ENCODE data around the gene JAM3. TPM values are rescaled to one million over a fixed set of nuclear protein-coding genes. Genes with fewer than 3 reads are reported as not detected.

JAM3 gene
- 41.2 and 49.5 TPM in 2 replicates for total RNA-seq (2014; rRNA removed; shearing (Covaris generic))
- polyA plus RNA-seq (2015; cell fraction: cytosol; rRNA removed): 46.8 and 54.7 TPM in 2 replicates
- polyA plus RNA-seq (2015; cell fraction: nucleus; rRNA removed): 47.4 and 51.2 TPM in 2 replicates

DNA sequence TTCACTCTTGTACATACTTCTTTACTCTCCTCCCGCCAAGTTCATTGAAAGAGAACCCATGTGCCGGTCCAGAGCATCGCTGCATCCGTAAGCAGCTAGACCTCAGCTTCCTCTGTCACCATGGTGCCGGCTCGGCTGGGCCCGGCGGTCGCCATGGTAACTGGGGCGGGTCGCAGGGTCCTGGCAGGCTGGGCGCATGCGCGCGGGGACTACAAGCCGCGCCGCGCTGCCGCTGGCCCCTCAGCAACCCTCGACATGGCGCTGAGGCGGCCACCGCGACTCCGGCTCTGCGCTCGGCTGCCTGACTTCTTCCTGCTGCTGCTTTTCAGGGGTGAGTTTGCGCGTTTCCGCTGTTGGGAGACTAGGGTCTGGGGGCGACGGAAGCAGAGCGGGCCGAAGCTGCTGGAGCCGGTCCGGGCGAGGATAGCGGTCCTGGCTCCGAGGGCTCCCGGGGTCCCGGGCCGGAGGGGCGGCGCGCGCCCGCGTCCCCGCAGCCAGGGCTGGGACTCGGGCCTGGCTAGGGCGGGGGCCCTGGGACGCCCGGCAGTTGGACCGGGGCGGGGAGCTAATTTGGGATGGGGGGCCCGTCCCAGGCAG lies at the start of gene JAM3:
Gene JAM3, plus strand, starts transcription at position 244 of the 597 bp plus-strand sequence. Its CDS starts 12 bp downstream, at position 256.
- DNase-seq (ENCODE audit: low read depth): peak; percentile 90

DNA sequence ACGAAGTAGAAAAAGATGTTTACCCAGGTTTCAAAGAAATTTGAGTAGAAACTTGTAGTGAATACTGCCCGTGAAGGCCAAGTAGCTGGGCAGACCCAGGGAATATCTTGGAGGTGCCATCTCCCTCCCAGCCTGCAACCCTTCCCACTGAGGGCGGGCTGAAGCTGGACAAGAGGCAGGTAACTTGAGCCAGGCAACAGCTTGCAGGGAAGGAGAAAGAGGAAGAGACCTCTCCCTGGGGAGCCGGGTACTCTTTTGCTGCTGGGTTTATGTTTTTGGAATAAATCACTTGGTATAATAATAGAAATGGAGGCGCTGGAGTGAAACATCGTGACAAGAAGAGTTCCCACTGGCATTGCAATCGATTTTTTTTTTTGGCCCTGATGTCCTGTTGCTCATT lies 49.4 kb upstream of the JAM3 start:
- no peak for DNase-seq (ENCODE audit: low read depth)

DNA sequence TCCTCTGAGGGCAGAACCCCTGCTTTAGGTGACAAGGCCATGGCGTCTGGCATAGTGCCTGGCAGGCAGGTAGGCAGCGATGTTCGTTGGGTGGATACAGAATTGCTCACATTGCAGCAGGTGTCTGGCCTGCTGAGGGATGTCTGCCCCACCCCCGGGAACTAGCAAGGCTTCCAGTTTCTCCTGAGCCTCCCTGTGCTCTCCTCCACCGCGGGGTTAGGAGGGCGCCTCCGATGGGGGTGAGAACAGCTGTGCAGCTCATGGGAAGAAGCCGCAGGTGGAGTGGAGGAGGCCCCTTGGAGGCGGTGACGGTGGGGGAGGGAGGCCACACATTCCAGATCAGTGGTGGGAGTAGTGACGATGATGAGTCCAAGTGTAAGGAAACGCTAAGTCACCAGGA lies 48.3 kb upstream of the JAM3 start:
- DNase-seq (ENCODE audit: low read depth): no peak

DNA sequence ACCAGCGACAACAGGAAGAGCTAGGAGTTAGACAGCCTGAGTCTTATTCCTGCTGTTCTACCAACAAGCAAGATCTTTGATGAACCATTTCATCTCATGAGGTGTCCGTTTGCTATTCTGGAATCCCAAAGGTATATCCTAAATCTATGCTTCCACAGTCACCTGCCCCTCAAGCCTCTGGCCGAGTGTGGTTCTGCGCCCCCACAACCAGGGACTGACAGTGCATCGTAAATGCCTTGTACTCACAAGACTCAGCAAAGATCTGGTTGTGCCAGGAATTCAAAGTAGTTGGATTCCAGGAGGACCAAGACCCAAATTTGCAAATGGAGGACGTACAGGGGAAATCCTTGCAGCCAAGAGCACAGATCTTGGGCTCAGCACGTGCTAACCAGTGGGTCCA lies 47.5 kb upstream of the JAM3 start:
- DNase-seq (ENCODE audit: low read depth): no peak

DNA sequence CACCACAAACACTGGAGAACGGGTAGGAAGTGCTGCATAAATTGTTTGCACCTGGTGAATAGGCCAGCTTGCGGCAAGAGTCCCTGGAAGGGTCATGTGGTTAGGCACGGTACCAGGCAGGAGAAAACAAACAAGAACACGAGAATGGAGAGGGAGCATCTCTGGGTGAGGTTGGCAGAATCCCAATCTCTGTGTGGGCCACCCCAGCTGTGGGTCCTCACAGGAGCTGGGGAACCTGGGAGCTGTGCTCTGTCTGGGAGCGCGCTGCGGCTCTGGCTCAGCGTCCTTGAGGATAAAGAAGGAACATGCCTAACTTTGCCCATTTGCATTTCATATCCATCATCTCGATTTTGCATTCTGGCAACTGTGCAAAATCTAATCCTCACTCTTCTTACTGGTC lies 46.1 kb upstream of the JAM3 start:
- DNase-seq (ENCODE audit: low read depth): no peak

DNA sequence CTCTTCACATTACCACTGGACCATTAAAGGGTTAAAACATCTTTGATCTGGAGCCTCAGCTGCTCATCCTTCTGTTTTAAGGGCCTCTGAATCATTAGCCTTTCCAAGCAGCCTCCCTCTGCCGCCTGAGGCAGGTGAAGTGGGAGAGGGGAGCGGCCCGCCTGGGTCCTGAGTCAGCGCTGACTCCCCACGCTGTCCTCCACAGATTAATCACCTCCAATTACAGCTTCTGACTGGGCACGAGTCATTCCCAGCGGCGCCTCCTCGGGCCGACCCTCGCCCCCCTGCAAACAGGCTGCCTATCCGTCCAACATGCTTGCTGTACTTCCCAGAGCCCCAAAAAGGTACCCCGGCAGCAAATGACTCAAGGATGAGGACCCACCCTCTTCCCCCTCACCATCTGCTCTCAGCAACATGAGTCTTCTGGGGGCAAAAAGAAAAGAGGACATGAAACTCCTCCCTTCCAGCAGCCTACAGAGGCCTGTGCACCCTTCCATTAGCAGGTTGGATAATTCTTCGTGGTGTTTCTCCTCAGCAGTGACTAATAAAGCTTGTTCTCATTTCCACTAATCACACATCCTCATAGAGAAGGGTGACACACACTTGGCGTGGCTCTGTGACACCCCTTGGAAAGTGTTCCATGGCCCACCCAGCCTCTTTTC lies 44.3 kb upstream of the JAM3 start:
- DNase-seq (ENCODE audit: low read depth): peak; percentile 87

DNA sequence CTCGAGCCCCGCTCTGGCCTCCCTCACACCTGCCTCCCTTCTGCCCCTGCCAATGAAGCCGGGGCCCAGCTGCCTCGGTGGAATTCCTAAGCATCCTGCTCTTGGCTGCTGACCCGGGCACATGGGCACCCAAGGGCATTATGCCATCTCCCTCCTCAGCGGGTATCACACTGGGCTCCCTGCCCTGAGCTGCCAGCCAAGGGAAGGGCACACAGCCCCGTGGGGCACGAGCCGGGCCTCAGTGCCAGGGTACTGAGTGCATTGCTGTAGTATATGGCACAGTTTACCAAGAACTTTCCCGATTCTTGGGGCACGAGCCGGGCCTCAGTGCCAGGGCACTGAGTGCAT lies 43.8 kb upstream of the JAM3 start:
- no peak for DNase-seq (ENCODE audit: low read depth)

DNA sequence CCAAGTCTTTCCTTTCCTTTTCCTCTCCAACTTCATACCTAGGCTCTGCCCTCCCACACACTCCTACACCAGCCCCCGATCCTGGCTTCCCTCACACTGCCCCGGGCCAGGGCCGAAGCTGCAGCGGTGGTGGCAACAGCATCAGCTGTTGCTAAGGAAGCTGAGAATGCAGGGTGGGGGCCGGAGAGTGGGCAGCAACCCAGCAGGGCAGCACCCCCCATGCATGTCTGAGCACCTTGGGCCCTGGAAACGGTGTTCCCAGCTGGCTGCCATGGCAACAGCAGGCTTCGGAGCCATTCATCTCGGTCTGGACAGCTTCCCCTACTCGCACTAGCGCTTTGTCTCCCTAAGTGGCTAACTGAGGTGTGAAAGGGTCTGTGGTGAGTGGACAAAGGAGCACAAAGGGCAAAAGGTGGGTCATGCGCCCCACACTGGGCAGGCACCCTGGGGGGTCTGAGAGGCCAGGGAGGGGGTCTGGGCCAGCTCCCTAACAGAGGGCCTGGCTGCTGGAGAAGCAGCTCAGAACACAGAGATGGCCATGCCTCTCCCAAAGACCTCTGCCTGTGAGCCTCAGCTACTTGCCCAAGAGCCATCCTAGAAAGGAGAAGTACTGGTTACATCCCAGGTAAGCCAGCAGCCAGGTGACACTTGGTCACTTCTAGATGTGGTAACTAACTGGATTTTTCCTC lies 42.1 kb upstream of the JAM3 start:
- DNase-seq (ENCODE audit: low read depth): no peak

DNA sequence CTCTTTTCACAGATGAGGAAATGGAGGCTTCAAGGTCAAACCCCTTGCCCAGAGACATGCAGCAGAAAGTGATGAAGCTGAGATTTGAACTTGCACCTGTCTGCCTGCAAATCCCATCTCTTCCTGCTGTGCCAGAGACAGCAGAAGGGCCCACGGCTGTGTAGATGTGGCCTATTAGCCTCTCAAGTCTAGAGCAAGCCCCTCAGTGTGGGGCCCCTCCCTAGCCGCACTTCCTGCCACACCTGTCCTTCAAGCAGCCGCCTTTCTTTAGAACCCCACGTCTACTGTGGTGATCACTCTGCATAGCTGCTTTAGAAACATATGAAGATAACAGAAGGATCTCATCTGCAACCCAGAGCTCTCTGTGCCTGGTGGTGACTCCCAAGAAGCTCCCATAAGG lies 41.2 kb upstream of the JAM3 start:
- DNase-seq (ENCODE audit: low read depth): no peak

DNA sequence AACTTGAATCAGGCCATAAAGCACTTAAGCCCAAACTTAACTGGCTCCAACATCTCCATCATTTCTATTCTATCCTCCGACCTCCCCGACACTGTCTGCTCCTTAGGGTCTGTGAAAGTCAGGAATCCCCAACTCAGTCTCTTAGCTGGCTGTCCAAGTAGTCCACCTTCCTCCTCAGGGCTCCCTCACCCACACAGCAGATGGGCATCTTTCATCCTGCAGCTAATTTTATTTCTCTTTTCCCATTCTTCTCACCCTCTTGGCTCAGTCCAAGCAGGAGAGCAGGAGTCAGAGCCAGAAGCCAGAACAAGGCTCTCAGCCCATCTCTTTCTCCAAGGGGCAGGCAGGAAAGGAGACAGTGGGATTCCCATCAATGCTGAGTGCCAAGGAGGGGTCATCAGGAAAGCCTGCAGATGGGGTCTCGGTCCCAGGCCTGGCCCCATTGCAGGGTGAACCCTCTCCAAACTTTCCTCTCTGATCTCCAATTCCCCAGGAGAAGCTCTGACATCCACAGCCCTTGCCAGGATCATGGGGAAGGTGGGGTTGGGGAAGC lies 40.4 kb upstream of the JAM3 start:
- no peak for DNase-seq (ENCODE audit: low read depth)

DNA sequence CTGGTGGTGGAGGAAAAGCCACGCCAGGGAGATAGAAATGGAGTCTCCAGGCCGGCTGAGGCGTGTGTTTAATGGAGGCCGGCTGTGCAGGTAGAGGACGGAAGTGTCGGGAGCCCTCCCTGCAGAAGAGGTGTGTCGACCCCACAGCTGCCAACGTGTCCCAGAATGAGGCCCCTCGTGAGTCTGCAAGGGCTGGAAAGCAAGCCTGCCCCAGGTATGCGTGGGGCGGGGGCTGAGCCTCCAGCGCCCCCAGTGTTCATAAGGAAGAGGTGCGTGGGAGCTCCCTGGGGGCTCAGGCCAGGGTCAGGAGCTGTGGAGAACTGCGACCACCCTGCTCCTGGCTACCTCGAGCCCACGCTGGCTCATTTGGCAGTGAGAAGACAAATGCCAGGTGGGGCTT lies 38.0 kb upstream of the JAM3 start:
- DNase-seq (ENCODE audit: low read depth): no peak

DNA sequence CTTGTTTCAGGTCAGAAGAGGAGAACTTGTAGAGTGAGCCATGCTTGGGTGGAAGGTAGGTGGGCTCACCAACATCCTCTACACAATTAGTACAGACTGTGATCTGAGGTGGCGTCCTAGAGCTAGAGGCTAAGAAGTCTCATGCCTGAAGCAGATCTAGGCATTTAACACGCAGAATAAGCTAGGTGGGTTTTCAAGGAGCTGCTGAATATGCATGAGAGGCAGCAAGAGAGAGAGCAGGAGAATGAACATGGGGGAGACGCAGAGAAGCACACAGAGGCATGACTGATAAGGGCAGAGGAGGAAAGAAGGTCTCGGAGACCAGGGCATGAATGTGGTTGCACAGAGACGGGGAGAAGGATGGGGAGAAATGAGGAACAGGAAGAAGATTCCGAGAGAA lies 36.8 kb upstream of the JAM3 start:
- no peak for DNase-seq (ENCODE audit: low read depth)

DNA sequence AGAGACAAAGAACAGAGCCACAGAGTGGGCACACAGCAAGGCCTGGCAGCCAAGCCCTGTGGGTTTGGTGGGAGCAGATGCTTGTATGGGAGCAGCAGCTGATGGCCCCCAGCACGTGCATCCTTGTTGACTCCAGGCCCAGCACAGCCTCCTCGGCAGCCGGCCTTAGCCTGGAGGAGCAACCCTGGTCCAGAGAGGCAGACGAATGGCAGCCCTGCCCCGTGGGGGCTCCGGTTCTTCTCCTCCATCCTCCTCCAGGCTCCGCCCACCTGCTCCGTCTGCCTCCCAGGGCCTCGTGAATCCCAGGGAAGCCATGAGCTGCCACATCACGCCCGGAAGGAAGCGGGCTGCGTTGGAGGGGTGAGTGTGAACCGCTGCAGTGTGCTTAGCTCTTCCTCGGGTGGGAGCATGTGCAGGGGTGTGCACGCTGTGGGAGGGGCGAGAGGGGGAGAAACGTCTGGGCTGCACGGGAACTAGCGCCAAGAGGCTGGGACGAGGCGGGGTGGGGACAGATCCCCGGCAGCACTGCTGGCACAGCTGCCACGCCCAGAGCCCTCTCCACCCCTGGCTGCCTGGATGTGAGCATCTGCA lies 36.3 kb upstream of the JAM3 start:
- DNase-seq (ENCODE audit: low read depth): no peak

DNA sequence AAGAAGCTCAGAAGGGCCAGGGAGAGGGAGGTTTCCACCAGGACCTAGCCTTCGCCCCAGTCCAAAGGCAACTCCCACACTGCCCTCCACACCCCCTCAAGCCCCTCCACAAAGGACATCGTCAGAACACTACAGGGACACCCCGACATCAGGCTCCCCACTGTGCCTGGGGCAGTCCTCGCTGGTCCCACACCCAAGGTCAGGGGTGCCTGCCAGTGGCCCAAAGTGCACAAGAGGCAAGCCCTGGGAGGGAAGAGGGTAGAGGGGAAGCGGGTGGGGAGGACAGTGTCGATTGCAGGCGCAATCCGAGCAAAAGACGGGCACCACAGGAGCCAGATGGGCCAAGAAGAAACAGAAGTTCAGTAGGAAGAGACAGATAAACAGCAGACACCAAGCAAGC lies 35.6 kb upstream of the JAM3 start:
- DNase-seq (ENCODE audit: low read depth): no peak

DNA sequence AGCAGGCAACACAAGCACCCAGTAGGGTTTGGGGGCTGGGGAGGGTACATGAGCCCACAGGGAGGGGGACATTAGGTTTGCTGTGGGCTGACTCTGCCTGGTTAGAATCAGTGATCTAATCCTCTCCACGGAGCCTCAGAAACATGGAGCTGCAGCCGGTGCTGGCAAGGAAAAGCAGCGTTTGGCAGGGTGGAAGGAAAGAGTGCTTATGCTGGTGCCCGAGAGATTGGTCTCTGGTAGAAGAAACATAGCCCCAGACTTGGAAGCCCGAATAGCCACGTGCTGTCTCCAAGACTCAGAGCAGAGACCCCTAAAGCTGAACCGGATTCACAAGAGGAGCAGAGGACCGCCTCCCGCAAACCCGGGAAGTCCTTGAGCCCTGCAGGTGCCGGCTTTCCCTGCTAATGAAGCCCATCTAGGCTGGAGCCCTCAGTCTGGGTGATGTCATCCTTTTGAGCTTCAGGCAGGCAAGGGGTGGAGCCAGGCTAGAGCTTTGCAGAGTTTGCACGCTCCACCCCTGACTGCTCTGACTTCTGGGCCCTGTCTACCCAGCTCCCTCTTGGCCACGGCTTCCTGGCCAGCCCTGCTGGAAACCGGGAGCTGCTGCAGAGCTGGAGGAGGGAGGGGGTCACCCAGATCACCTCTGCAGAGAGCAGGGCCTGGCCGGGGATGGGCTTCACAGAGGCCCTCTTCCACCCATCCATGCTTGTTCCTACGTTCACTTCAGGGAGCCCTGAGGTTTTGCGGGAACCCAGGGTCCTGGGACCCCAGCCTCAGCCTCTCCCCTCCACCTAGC lies 35.0 kb upstream of the JAM3 start:
- DNase-seq (ENCODE audit: low read depth): peak; percentile 80

DNA sequence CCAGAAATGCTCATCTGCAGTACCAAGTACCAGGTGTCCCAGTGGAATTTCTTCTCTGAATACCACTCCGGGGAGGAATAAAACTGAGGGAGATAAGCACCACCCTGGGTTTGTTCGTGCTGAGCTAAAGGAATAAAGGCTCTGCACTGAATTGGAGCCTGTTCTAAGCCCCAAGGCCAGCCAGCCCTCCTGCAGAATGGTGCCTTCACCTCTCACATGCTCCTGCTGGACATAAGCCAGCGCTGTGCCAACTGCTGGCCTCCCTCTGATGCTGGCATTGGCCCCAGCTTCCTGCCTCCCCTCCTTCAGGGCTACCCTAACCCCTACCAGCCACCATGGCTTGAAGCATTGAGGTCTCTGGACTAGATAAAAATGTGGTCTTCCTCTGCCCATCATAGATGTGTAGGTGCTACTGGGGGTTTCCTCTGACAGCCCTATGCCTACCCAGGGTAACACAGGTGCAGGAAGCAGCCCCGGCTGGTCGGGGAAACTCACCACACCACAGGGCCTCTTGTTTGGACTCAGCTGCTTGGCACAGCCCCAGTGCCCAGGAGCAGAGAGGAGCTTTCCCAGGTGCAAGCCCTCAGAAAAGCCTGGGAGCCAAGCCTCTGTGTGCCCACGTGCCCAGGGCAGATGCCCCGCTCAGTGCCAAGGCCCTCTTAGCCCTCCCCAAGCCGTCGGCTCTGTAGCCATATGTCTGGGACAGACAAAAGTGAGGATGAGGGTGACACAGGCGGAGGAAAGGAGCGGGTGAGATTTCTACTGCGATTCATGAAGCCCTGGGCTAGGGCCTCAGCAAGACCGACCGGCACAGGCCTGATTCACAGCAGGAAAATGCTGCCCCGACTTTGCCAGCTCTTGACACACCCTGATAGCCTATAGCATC lies 34.1 kb upstream of the JAM3 start:
- DNase-seq (ENCODE audit: low read depth): no peak

DNA sequence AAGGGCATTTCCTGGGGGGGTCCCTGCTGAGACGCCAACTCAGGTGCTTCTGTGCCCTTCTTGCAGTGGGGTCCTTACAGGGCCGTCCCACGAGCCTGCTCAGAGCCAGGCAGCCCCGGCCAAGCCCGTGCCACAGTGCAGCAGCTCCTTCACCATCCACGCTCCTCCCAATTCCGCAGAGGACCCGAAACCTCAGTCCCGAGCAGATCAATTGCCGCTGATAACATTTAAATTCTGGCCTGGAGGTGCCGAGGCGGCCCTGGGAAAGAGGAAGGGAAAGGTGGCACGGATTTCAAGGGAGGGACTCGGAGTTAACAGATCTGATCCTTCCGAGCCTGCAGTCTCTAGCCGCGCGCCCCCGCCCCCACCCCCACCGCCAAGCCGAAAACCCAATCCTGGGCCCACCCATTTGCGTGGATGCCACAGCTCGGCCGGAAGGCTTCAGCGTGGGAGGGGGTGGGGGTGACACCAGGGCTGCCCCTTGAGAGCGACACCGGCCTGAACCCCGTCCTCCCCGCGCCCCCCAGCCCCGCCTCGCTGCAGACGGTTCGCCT lies 32.3 kb upstream of the JAM3 start:
- no peak for DNase-seq (ENCODE audit: low read depth)

DNA sequence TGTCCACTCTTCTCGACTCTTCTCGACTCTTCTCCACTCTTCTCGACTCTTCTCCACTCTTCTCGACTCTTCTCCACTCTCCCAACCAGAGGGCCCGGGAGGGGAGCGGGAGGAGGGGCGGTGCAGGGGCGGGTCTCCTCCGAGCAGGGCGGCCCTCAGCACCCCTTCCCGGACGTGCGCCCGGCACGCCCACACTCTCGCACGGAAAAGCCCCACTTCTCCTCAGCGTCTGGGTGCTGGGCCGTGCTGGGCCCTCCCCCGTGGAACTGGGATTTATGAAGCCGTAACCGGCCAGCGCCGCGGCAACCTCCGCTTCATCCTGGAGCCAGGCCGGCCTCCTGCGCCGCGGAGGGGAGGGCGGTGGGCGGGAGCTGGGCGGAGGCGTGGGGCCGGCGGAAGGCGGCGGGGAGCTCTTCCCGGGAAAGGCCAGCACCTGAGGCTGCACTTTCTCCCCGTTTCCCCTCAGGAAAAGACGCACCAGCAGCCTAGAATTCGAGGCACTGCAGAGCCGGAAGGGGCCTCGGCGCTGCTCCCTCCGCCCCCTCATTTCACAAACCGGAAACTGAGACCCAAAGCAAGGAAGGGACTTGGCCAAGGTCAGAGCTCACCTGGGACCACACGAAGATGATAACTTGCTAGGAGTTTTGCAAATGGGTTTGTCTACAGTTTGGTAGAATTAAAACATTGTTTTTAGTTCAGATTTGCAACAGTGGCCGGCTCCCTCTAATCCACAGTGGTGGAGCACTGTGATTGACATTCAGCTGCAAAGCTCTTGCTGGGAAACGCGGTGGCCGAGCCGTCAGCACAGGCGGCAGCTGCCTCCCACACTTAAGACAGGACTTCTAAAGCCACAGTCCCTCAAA lies 31.6 kb upstream of the JAM3 start:
- no peak for DNase-seq (ENCODE audit: low read depth)

DNA sequence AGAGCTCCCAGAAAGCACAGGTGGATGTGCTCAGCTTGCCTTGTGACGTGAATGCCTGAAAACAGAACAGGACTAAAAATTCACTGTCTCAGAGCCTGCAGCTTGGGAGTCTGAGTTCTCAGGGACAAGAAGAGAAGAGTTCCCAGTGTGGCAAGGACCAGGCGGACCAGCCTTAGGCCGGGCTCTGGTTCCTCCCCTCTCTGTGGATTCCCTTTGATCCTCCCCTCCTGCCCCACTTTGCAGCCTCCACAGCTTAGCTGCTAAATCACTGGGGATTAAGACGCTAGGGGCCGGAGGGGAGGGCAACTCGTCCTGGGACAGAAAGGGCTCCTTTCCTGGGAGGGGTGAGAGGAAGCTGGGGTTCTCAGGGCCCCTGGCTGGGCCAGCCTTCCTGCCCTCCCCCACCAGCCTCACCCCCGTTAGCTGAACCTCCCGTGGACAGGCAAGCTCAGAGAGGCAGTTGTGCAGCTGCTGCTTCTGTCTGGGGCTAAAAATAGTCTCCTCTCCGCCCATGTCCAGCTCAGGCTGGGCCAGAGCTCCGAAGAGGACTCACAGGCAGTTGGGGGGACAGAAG lies 29.9 kb upstream of the JAM3 start:
- DNase-seq (ENCODE audit: low read depth): no peak
